HG03575 (cell line): ENCODE results near the gene CST9.
"Not testable (repeated sequence)": the region's sequence is repeated elsewhere in the genome, so short reads cannot be mapped to it uniquely, and the experiment has no call there.

ENCODE experiments used
- ATAC-seq: cut with Tn5 transposase; IDR thresholded peaks from one replicate; pipeline ENCODE4 v1.9.1; 2021; ENCODE audit not compliant: unreplicated experiment, insufficient number of reproducible peaks, low FRiP score; ENCODE audit errors: extremely low read depth

The CST9 gene

GRCh38 chr20:23601715-23602114, 4.0 kb downstream of the CST9 start:
- no peak for ATAC-seq

DNA sequence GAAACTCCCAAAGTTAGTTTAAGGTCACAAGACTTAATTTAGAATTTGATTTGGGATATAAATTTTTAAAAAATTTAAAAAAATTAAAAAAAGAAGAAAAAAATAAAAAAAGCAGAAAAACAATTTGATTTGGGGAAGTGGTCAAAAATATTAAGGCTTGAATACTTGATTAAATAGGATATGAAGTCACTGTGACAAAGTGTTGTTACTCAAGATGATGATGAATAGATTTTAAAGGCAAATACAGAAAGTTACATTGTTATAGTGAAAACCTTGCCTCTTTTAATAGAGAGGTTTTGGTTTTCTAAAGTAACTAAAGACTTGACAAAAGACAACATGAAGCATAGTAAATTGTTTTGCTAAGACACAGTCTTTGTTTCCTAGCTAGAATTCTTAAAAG, 7.2 kb downstream of the CST9 start:
- no peak for ATAC-seq

DNA sequence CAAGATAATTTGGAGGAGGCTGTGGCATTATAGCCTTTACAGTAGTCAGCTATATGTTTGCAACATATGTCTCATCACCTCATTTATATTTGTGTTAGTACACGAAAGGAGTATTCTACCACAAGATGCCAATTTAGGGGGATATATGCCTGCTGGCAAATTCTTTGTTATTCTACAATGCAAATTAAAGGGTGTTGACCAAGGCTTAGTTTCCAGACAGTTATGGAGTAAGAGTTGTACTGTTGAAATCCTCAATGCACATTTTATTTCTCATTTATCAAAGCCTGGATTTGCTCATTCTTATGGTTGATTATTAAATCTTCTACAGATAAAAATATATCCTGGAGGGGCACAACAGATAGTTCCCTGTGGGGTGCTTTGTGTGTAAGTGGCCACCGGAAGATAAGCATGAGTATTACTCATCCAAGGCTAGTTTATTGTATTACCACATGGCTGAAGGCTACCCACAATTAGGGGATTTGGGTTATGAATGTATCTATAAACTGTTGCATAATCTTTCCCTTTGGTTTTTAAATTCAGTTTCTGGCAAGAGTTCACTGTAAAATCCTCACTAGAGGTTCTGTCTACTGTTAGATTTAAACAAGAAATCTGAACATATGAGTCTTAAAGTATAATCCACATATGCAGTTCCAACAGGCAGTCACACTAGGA, 9.0 kb downstream of the CST9 start:
- ATAC-seq: no peak

DNA sequence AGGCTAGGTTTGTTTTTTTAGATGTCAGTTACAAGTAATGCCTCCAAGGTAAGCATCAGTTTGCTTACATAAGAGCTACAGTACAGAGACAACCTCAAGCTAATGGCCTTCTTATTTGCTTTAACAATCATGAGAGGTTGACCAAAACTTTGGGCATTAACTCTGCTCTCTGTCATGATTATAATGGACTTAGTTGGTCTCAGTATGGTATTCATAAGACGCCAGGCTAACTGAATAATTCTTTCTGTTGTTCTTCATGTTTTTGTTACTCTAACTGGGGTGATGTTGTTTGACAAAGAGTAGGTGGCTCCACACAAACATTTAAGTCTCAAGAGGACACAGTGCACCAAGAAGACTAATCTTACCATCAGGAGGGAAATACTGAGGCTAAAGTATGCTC, 9.8 kb downstream of the CST9 start:
- ATAC-seq: no peak

- ATAC-seq: no peak
Measured at GRCh38 chr20:23588434-23589403, 17.0 kb downstream of the CST9 start.

- ATAC-seq: no peak
Measured at GRCh38 chr20:23587631-23588030, 18.1 kb downstream of the CST9 start.

DNA sequence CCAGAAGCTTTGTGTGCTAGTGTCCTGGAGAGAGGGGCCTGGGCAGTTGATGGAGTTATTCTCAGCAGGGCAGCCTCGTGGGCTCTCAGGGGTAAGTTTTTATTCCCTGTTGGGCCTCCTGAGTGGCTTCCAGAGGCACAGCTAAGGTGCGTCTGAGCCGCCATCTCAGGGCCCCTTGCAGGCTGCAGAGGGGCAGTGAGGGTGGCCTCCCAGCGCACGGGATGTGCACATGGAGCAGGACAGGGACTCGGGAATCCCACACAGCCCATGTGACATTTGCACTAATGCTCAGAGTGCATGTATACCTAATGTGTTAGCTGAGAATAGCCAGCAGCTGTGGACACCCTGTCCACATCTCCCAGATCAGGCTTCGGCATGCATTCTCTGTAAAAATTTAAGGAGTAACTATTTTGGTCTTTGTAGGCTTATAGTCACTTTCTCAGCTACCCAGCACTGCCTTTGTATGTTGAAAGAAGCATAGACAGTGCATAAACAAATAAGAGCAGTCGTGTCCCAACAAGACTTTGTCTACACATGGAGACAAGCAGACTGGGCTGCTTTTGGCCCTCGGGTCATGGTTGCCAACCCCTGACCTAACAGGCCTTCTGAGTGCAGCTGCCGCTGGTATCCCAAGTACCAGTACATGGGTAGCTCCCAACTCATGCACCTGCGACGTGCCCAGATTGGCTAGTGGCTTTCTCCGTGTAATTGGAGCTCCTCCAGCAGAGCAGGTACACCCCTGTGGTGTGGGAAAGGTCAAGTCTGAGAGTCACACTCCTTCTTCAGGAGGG, 18.8 kb downstream of the CST9 start:
- ATAC-seq: no peak

DNA sequence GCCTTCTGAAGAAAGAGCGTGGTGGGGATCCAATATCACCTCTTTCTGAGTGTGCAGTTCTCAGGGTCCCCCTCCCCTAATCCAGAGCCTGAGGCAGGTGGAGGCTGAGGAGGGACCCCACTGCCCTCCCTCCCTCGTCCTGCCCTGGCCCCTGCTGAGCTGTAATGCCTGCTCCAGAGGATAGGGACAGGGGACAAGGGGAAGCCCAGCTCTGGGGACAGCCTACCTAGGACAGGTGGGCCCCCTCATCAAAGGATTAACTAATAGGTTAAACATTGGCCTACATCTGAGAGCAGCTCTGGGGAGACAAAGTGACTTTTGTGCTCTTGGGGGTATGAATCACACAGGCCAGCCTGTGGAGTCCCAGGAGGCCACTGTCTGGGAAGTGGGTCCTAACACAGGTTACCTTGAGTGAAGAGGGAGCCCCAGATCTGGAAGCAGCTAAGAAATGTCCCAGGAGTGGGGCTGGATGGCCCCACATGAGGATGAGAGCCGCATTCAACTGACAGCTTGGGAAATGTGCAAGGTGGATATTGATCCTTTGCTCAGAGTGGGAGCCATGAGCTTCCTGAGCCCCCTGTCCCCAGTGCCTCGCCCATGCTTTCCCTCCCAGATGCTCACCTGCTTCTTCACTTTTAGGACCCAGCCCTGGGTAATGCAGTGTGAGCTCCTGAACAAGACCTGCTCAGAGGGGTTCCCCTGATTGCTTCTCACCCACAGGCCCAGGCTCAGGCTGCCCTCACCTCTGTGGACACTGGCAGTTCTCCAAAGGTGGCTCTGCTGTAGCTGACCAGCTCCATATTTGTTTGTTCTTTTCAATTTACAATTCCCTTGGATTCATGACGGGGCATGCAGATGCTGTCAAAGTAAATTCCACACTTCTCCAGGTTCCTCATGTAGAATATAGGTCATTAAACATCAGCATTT, 19.6 kb downstream of the CST9 start:
- ATAC-seq: no peak

DNA sequence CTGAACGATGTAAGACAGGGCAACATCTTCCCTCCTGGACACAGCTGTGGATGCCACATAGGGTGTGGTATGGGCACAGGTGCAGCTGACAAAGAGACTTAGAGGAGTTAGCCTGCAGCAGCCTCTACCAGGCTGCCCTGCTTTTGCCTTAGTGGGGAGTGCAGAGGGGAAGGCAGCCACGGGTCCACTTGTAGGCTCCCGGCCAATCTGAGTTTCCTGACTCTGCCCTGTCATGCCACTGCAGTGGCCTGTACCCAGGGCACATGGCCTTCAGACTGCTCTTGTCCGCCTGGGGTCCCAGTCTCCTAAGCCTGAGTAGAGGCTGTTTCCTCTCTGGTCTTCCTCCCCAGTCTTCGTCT, 20.3 kb downstream of the CST9 start:
- ATAC-seq: no peak

DNA sequence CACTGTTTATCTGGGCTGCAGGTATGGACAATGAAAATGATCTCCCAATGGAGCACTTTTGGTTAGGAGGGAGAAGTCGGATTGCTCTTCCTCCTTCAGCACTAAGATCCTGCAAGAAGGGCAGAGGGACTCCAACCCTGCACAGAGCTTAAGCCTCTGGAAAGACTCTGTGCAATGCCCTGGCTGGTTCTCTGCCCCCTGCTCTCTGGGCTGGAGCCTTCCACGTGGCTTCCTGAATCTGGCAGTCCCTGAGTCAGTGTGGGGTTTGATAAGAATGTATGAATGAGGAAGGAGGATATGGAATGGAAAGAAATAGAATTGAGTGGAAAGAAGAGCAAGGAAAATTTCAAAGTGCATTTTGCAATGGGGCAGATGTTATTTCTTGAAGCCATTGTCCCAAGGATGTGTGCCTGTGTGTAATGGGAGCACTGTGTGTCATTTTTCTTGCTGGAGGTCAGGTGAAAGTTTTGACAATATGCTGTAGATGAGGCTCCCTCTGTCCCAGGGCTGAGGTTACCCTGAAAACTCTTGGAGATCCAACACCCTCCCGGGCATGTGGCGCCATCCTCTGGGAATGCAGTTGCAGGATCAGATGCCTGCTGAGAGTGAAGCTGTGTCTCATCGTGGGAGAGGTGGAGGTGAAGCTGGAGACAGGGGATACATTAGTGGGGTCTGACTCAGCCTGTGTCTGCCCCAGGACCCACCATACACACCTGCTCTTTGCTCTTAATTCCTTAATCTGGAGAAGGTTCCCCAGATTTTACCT, 21.1 kb downstream of the CST9 start:
- no peak for ATAC-seq

DNA sequence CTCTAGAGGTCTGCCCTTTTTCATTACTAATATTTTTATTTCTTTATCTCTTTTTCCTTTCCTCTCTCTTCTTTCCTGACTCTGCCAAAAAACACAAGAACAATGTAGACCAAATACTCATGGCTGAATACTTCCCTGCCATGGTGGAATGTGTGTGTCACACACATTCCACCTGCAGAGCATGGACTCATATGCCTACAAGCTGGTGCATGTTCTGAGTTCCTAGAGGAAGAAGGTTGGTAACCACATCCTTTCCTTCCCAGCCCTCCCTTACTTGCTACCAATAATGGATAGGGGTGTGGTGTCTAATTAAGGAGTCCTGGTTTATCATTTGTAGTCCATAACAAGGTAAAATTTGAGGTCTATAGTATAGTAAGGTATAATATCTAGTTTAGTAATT, 22.2 kb downstream of the CST9 start:
- no peak for ATAC-seq

- ATAC-seq: no peak
Measured at GRCh38 chr20:23582293-23582692, 23.4 kb downstream of the CST9 start.

- not testable (repeated sequence) for ATAC-seq
Measured at GRCh38 chr20:23581833-23582232, 23.9 kb downstream of the CST9 start.

DNA sequence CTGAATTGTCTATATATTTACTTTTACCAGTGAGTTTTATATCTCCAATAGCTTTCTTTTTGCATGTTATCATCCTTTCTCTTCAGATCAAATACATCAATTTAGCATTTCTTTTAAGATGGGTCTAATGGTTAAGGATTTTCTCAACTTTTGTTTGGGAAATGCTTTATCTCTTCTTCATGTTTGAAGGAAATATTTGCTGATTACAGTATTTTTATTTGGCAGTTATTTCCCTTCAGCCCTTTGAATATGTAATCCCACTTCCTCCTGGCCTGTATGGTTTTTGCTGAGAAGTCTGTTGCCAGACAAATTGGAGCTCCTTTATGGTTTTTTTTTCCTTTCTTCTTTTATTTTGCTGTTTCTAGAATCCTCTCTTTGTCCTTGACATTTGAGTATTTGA, 30.7 kb downstream of the CST9 start:
- no peak for ATAC-seq

- no peak for ATAC-seq
Measured at GRCh38 chr20:23570178-23570760, 35.4 kb downstream of the CST9 start.

DNA sequence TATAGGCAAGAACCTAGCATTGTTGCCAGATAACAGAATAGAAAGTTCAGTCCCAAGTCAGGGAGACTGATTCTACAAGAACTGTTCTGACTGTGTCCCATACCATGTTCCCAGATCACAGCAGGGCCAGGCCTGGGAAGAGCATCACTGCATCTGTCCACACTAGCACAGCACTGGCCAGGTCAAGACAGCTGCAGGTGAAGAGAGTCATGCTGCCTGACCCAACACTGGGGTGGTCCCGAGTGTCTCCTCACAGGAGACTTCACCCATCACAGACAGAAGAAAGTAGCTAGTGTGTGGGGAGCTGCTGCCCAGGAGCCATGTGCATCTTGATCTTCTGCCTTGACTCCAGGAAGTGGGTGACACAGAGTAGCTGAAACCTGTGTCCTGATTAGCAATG, 36.1 kb downstream of the CST9 start:
- no peak for ATAC-seq

GRCh38 chr20:23568971-23569330, 36.8 kb downstream of the CST9 start:
- ATAC-seq: no peak
